HCT116 (cell line): ENCODE results near the gene SSR2. TPM values are rescaled to one million over a fixed set of nuclear protein-coding genes. Genes with fewer than 3 reads are reported as not detected.
A peak's percentile ranks its signal among the peaks of the same experiment; 100 is the strongest.

Experiments
- ATAC-seq: fragments of 200-7000 bp; cut with Tn5 transposase; 2 replicates; pipeline ENCODE4 v1.9.1; 2020; ENCODE audit warnings: mild to moderate bottlenecking, moderate library complexity
- BruUV-seq: library from RNA; stranded (reverse); fragments of 400-500 nt; replicated peaks from 2 replicates; lab custom pipeline; 2021; lab: Mats Ljungman, UMichigan
- CTCF ChIA-PET: fragments of 300-600 bp; sonication (Branson Sonifier 250); formaldehyde crosslinking; loops from one replicate; lab custom pipeline; 2021; ENCODE audit warnings: antibody characterized with exemption; lab: Charles Lee
- POLR2A ChIA-PET: fragments of 300-600, 350-600 bp; sonication (Branson Sonifier 250); formaldehyde crosslinking; loops from one replicate; lab custom pipeline; 2021; ENCODE audit warnings: antibody characterized with exemption; lab: Charles Lee
- RAD21 ChIA-PET, 2 experiments: fragments of 300-600 bp; sonication (Branson Sonifier 250); formaldehyde crosslinking; loops; one replicate each; lab custom pipeline; 2023; ENCODE audit warnings: low total read pairs in 2 of 2; ENCODE audit not compliant: uncharacterized antibody in 2 of 2, unreplicated experiment in 2 of 2, low non-redundant PET in 1 of 2; lab: Charles Lee
- DNase-seq: peaks from one replicate; pipeline ENCODE4 v3.0.0-alpha.2; 2010; ENCODE audit warnings: low read depth, low spot score
- H2AFZ ChIP-seq: fragments of 200-600 bp; shearing (Covaris generic), sonication (generic); 2 replicates; pipeline ENCODE4 v1.6.1; 2017; ENCODE audit warnings: low read depth, mixed run types, mixed read lengths, antibody characterized with exemption, low read length; ENCODE audit not compliant: poor library complexity, severe bottlenecking
- H3K27ac ChIP-seq: 2 replicates; pipeline ENCODE4 v1.5.1; 2012; ENCODE audit warnings: low read depth, low read length
- H3K27me3 ChIP-seq: fragments of 200-600 bp; sonication (generic); 2 replicates; pipeline ENCODE4 v1.6.1; 2016; ENCODE audit warnings: mixed run types, low read length, mixed read lengths; ENCODE audit not compliant: insufficient read depth
- H3K36me3 ChIP-seq, 2 experiments: fragments of 200-500 bp in 1 of 2; fragments of 200-600 bp in 1 of 2; sonication (Bioruptor generic) in 1 of 2; sonication (generic) in 1 of 2; 2 replicates each; pipeline versions ENCODE4 v1.5.1 to v1.6.1; 2014 to 2016; ENCODE audit warnings: low read length in 2 of 2, inconsistent platforms in 1 of 2, mixed read lengths in 1 of 2, mixed run types in 1 of 2; ENCODE audit not compliant: insufficient read depth in 2 of 2, control insufficient read depth in 1 of 2
- H3K4me1 ChIP-seq, 2 experiments: fragments of 200-600 bp in 1 of 2; sonication (generic) in 1 of 2; 2 replicates each; pipeline versions ENCODE4 v1.5.1 to v1.6.1; 2012 to 2017; ENCODE audit warnings: low read length in 2 of 2, inconsistent platforms in 1 of 2, mild to moderate bottlenecking in 1 of 2, mixed read lengths in 1 of 2, mixed run types in 1 of 2, moderate library complexity in 1 of 2; ENCODE audit not compliant: insufficient read depth in 2 of 2, control insufficient read depth in 1 of 2
- H3K4me2 ChIP-seq: fragments of 200-600 bp; sonication (generic); 2 replicates; pipeline ENCODE4 v1.6.1; 2017; ENCODE audit warnings: mixed run types, low read length, mixed read lengths
- H3K4me3 ChIP-seq, 2 experiments: fragments of 200-600 bp in 1 of 2; sonication (generic) in 1 of 2; replicated peaks in 1 of 2; 2 replicates each; pipeline ENCODE4 v1.5.1; 2011 to 2016; ENCODE audit warnings: low read length in 2 of 2, control low read depth in 1 of 2, low read depth in 1 of 2, mild to moderate bottlenecking in 1 of 2, mixed read lengths in 1 of 2, mixed run types in 1 of 2
- H3K79me2 ChIP-seq: fragments of 200-600 bp; sonication (generic); 2 replicates; pipeline ENCODE4 v1.6.1; 2017; ENCODE audit warnings: mild to moderate bottlenecking, mixed run types, low read length, moderate library complexity, mixed read lengths; ENCODE audit not compliant: insufficient read depth
- H3K9ac ChIP-seq: fragments of 200-600 bp; sonication (generic); 2 replicates; pipeline ENCODE4 v1.6.1; 2016; ENCODE audit warnings: low read length, mixed read lengths
- H3K9me2 ChIP-seq: fragments of 200-600 bp; sonication (generic), shearing (Covaris generic); 2 replicates; pipeline ENCODE4 v1.6.1; 2017; ENCODE audit warnings: mixed run types, mild to moderate bottlenecking, moderate library complexity; ENCODE audit not compliant: insufficient read depth
- H3K9me3 ChIP-seq, 2 experiments: fragments of 200-500 bp in 1 of 2; fragments of 200-600 bp in 1 of 2; sonication (Bioruptor generic) in 1 of 2; sonication (generic) in 1 of 2; 2 replicates each; pipeline ENCODE4 v1.6.1; 2014 to 2017; ENCODE audit warnings: low read length in 2 of 2, mixed read lengths in 2 of 2, inconsistent platforms in 1 of 2, low read depth in 1 of 2, mild to moderate bottlenecking in 1 of 2, mixed run types in 1 of 2, moderate library complexity in 1 of 2; ENCODE audit not compliant: control insufficient read depth in 1 of 2, insufficient read depth in 1 of 2
- H4K20me1 ChIP-seq: fragments of 200-600 bp; sonication (generic), shearing (Covaris generic); 2 replicates; pipeline ENCODE4 v1.6.1; 2017; ENCODE audit warnings: mixed run types, mild to moderate bottlenecking, moderate library complexity; ENCODE audit not compliant: insufficient read depth
- POLR2A ChIP-seq: IDR thresholded peaks from 2 replicates; pipeline ENCODE4 v1.7.0; 2011; ENCODE audit warnings: borderline replicate concordance; ENCODE audit not compliant: insufficient read depth, insufficient read length; ENCODE audit errors: extremely low read depth
- POLR2AphosphoS5 ChIP-seq: IDR thresholded peaks from 2 replicates; pipeline ENCODE4 v1.6.1; 2011; ENCODE audit warnings: mild to moderate bottlenecking, low read depth, low read length, moderate library complexity
- YY1 ChIP-seq: IDR thresholded peaks from 2 replicates; pipeline ENCODE4 v1.6.1; 2011; ENCODE audit warnings: low read length, low read depth, moderate library complexity, mild to moderate bottlenecking; ENCODE audit not compliant: insufficient replicate concordance; ENCODE audit errors: extremely low read depth
- ZFX ChIP-seq: fragments of 450-650 bp; IDR thresholded peaks from 2 replicates; pipeline ENCODE4 v1.6.1; 2017
- intact Hi-C: fragments of 100-400 bp; cut with micrococcal nuclease; formaldehyde crosslinking; loops from 2 replicates; pipeline ENCODE4 v1.10.0; 2022
- total RNA-seq: library from RNA; stranded (reverse); gene quantifications from one replicate; pipeline ENCODE4 v1.2.1, GENCODE V29; 2021; ENCODE audit not compliant: unreplicated experiment
- TF ChIP-seq, protein P1 (sequence below): IDR thresholded peaks from 2 replicates; pipeline ENCODE4 v1.6.1; 2012; ENCODE audit warnings: low read depth

SSR2 gene
- total RNA-seq, 1 experiment from 2014 or later = 153 TPM

DNA sequence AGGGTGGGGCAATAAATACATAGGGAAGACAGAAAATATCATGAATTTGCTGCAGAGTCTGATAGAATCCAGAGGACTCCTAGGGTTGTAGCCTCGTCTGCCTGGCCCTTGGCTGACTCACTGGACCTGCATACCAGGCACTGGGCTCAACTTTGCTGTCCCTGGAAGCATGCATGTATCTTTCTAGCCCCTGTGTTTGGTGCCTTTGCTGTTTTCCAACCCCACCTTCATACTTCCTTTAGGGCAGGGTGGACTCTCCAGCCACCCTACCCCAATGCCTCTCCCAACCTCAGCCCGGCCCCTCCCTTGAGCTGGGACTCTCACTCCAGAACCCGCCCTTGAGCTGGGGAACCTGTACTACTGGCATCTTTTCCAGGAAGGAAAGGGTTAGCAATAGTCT, 41.4 kb upstream of the SSR2 start (continued):
- TF ChIP-seq, protein P1, sequence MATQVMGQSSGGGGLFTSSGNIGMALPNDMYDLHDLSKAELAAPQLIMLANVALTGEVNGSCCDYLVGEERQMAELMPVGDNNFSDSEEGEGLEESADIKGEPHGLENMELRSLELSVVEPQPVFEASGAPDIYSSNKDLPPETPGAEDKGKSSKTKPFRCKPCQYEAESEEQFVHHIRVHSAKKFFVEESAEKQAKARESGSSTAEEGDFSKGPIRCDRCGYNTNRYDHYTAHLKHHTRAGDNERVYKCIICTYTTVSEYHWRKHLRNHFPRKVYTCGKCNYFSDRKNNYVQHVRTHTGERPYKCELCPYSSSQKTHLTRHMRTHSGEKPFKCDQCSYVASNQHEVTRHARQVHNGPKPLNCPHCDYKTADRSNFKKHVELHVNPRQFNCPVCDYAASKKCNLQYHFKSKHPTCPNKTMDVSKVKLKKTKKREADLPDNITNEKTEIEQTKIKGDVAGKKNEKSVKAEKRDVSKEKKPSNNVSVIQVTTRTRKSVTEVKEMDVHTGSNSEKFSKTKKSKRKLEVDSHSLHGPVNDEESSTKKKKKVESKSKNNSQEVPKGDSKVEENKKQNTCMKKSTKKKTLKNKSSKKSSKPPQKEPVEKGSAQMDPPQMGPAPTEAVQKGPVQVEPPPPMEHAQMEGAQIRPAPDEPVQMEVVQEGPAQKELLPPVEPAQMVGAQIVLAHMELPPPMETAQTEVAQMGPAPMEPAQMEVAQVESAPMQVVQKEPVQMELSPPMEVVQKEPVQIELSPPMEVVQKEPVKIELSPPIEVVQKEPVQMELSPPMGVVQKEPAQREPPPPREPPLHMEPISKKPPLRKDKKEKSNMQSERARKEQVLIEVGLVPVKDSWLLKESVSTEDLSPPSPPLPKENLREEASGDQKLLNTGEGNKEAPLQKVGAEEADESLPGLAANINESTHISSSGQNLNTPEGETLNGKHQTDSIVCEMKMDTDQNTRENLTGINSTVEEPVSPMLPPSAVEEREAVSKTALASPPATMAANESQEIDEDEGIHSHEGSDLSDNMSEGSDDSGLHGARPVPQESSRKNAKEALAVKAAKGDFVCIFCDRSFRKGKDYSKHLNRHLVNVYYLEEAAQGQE = no peak
- TF ChIP-seq, all 23 proteins: peak for 0

DNA sequence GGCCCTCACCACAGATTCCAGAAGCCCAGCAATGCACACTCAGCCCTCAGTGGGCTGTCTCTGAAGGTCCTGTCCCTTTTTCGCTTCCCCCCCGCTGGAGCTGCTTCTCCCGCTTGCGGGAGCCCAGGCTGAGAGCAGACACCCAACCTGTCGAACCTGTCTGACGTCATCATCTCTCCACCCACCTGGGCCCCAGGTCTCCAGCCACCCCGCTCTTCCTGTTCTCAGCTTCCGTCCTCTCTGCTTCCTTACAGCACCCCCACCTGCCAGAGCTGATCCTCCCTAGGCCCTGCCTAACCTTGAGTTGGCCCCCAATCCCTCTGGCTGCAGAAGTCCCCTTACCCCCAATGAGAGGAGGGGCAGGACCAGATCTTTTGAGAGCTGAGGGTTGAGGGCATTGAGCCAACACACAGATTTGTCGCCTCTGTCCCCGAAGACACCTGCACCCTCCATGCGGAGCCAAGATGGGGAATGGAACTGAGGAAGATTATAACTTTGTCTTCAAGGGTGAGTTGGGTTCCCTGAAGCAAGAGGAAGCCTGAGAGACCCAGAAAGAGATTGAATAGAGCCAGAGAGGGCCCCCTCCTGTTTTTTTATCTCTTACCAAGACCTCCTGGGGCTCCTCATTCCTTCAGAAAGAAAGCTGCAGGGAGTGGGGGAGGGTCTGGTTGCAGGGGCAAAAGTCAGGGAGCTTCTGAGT, 40.3 kb upstream of the SSR2 start, which contains the start of gene RAB25:
Gene RAB25 (plus strand): TSS at position 224 of the 700 bp plus-strand sequence. CDS start 241 bp downstream, at position 465.
- peaks cover 0 to 16% of the 10 kb centered on the region in 2 experiments; a peak in 1 of 4 replicates for H3K4me1 ChIP-seq
- intact Hi-C loops = loop anchor here (10.0 kb wide), 1 partner anchor 56 kb away; no protein-coding TSS in a partner anchor
- no peaks in the 10 kb centered on the region for H4K20me1 ChIP-seq
- H3K27me3 ChIP-seq = no peaks in the 10 kb centered on the region
- ChIA-PET POLR2A (interaction anchor here (0.6 to 1.2 kb wide), 3 partner anchors 53 to 120 kb away, joined by 3 to 4 read pairs (median 3); no protein-coding TSS in a partner anchor), RAD21 (interaction anchor here in 1 of 2 experiments (1.4 kb wide), 1 partner anchor 120 kb away, joined by 3 read pairs; the partner anchor contains the start of gene RXFP4), CTCF (interaction anchor here (0.8 to 1.2 kb wide), 4 partner anchors 12 to 123 kb away, joined by 3 to 7 read pairs (median 5); no protein-coding TSS in a partner anchor)
- peak within 1 kb of the TSS; percentile 74 to 92 for H3K4me3 ChIP-seq
- H3K9me3 ChIP-seq = no peaks in the 10 kb centered on the region
- H3K79me2 ChIP-seq = peaks cover 49% of the 10 kb centered on the region
- H3K9me2 ChIP-seq = no peaks in the 10 kb centered on the region
- H3K36me3 ChIP-seq = peaks cover 3 to 11% of the 10 kb centered on the region in 2 experiments; a peak in 2 of 4 replicates
- H3K27ac ChIP-seq = peak within 1 kb of the TSS; percentile 84
- H3K9ac ChIP-seq = peak within 1 kb of the TSS; percentile 71
- peak within 1 kb of the TSS; percentile 72 for H3K4me2 ChIP-seq
- DNase-seq (peak; percentile 83), ATAC-seq (peak; percentile 94)
- H2AFZ ChIP-seq = peak within 1 kb of the TSS; percentile 51
- TSS peak; percentile 71 for BruUV-seq
- TF ChIP-seq ZFX (peak; percentile 59; the same call in 1 of the 2 replicates), POLR2A (peak; percentile 81), POLR2AphosphoS5 (peak; percentile 95), YY1 (peak; percentile 64)
- TF ChIP-seq, protein P1 = no peak
